Ecto neural progenitor cell (in vitro differentiated cells): ENCODE results near the gene LMAN1L.
"Not testable (repeated sequence)": the region's sequence is repeated elsewhere in the genome, so short reads cannot be mapped to it uniquely, and the experiment has no call there.

Experiments
- DNase-seq: peaks from one replicate; pipeline ENCODE4 v3.0.0-alpha.2; 2018; ENCODE audit warnings: low spot score

LMAN1L gene

GRCh38 chr15:74782259-74783071, 30.2 kb upstream of the LMAN1L start:
- DNase-seq, result no peak

- DNase-seq, result no peak
Observed at GRCh38 chr15:74783072-74783807, 29.4 kb upstream of the LMAN1L start.

- DNase-seq, result no peak
Observed at GRCh38 chr15:74783808-74784175, 28.8 kb upstream of the LMAN1L start.

- DNase-seq, result no peak
Observed at GRCh38 chr15:74784426-74785193, 28.0 kb upstream of the LMAN1L start.

- no peak for DNase-seq
Observed at GRCh38 chr15:74785194-74786032, 27.2 kb upstream of the LMAN1L start.

GRCh38 chr15:74786081-74786480, 26.6 kb upstream of the LMAN1L start:
- DNase-seq, result not testable (repeated sequence)

- no peak for DNase-seq
Observed at GRCh38 chr15:74786551-74787165, 26.0 kb upstream of the LMAN1L start.

- DNase-seq, result peak; percentile 81
Observed at GRCh38 chr15:74787251-74788041, 25.2 kb upstream of the LMAN1L start.

GRCh38 chr15:74788042-74788682, 24.5 kb upstream of the LMAN1L start:
- DNase-seq, result no peak

GRCh38 chr15:74788683-74789151, 23.9 kb upstream of the LMAN1L start:
- DNase-seq, result no peak

GRCh38 chr15:74789171-74789631, 23.4 kb upstream of the LMAN1L start:
- no peak for DNase-seq

GRCh38 chr15:74789741-74790079, 22.9 kb upstream of the LMAN1L start:
- DNase-seq, result no peak

GRCh38 chr15:74790080-74790916, 22.3 kb upstream of the LMAN1L start:
- DNase-seq, result no peak

- DNase-seq, result no peak
Observed at GRCh38 chr15:74791007-74791406, 21.6 kb upstream of the LMAN1L start.

- DNase-seq, result no peak
Observed at GRCh38 chr15:74791667-74792066, 21.0 kb upstream of the LMAN1L start.

- DNase-seq, result no peak
Observed at GRCh38 chr15:74792227-74793016, 20.2 kb upstream of the LMAN1L start.

- DNase-seq, result peak; percentile 69
Observed at GRCh38 chr15:74793135-74794028, 19.3 kb upstream of the LMAN1L start.
